Measurements from ENCODE around the gene ERVK3-1.

DNA sequence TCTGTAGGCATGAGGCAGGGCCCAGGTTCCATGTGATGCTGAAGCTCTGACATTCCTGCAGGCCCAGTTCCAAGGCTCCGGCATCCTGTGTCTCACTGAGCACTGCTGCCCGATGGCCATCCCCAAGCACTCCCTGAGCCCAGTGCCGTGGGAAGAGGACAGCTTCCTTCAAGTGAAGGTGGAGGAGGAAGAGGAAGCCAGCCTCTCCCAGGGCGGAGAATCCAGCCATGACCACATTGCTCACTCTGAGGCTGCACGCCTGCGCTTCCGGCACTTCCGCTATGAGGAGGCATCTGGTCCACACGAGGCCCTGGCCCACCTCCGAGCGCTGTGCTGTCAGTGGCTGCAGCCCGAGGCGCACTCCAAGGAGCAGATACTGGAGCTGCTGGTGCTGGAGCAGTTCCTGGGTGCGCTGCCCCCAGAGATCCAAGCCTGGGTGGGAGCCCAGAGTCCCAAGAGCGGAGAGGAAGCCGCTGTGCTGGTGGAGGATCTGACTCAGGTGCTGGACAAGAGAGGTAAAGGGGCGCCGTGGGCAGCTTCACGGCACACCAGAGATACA lies 29.6 kb downstream of the ERVK3-1 start:
- TF ChIP-seq, protein P1, sequence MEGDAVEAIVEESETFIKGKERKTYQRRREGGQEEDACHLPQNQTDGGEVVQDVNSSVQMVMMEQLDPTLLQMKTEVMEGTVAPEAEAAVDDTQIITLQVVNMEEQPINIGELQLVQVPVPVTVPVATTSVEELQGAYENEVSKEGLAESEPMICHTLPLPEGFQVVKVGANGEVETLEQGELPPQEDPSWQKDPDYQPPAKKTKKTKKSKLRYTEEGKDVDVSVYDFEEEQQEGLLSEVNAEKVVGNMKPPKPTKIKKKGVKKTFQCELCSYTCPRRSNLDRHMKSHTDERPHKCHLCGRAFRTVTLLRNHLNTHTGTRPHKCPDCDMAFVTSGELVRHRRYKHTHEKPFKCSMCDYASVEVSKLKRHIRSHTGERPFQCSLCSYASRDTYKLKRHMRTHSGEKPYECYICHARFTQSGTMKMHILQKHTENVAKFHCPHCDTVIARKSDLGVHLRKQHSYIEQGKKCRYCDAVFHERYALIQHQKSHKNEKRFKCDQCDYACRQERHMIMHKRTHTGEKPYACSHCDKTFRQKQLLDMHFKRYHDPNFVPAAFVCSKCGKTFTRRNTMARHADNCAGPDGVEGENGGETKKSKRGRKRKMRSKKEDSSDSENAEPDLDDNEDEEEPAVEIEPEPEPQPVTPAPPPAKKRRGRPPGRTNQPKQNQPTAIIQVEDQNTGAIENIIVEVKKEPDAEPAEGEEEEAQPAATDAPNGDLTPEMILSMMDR (IDR thresholded peaks at IDR 0.05) = no peak
- TF ChIP-seq CHD4 (IDR thresholded peaks at IDR 0.05; ENCODE audit: borderline replicate concordance) (no peak), RNF2 (IDR thresholded peaks at IDR 0.05; ENCODE audit: borderline replicate concordance, low read depth) (no peak), EP300 (IDR thresholded peaks at IDR 0.05) (no peak), JUN (IDR thresholded peaks at IDR 0.05) (no peak), MAX (IDR thresholded peaks at IDR 0.05) (no peak), SMC3 (IDR thresholded peaks at IDR 0.05) (no peak), POLR2A (IDR thresholded peaks at IDR 0.05; ENCODE audit: low read length) (no peak), MYC (IDR thresholded peaks at IDR 0.05; ENCODE audit: borderline replicate concordance, low read length) (no peak)
